ENCODE measurements around the gene CCM2L. TPM values are rescaled to one million over a fixed set of nuclear protein-coding genes. Genes with fewer than 3 reads are reported as not detected.

CCM2L gene
- total and polyA plus RNA-seq, 10 of the 15 experiments (the other 5 are each of a cell fraction or from before 2014, with no cell fraction given), result not detected

DNA sequence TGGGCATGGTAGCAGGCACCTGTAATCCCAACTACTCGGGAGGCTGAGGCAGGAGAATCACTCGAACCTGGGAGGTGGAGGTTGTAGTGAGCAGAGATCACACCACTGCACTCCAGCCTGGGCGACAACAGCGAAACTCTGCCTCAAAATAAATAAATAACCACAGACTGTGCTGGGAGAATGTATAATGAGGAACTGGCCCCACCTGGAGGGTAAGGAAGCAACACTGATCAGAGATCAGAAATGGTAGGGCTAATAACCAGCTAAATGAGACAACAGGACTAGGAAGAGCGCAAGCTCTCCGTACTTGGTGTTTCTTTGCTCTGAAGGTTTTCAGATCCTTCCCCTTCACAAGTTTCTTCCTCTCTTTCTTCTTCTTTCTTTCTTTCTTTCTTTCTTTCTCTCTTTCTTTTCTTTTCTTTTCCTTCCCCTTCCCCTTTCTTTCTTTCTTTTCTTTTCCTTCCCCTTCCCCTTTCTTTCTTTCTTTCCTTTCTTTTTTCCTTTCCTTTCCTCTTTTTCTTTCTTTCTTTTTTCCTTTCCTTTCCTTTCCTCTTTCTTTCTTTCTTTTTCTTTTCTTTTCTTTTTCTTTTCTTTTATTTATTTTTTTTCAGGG, 14.6 kb downstream of the CCM2L start:
- no peak for DNase-seq (ENCODE audit: low read depth, low spot score)
- Histone ChIP-seq H3K4me1 (ENCODE audit: control insufficient read depth, insufficient read depth, low read length) (no peaks in the 10 kb centered on the region), H2AFZ (ENCODE audit: control insufficient read depth, low read depth, low read length) (no peak overlapping the region), H3K36me3 (ENCODE audit: control insufficient read depth in 2 of 2, insufficient read depth in 2 of 2, low read length in 1 of 2) (no peaks in the 10 kb centered on the region), H3K9me3 (replicated peaks; ENCODE audit: control insufficient read depth, insufficient read depth, low read length) (no peaks in the 10 kb centered on the region), H3K4me2 (ENCODE audit: control insufficient read depth, insufficient read depth) (no peak overlapping the region), H3K27ac (ENCODE audit: control insufficient read depth, insufficient read depth) (no peak overlapping the region), H3K9ac (ENCODE audit: control insufficient read depth, insufficient read depth, low read length) (no peak overlapping the region), H3K27me3 (replicated peaks in 1 of 2; ENCODE audit: control insufficient read depth in 2 of 2, insufficient read depth in 2 of 2, low read length in 1 of 2) (peaks cover 2 to 5% of the 10 kb centered on the region in 2 experiments), H3K4me3 (no peak overlapping the region), H4K20me1 (ENCODE audit: control insufficient read depth, insufficient read depth) (no peaks in the 10 kb centered on the region), H3K79me2 (ENCODE audit: control insufficient read depth, insufficient read depth, low read length) (no peaks in the 10 kb centered on the region)
- in situ Hi-C loops (cut with MboI) (no loop called here), intact Hi-C loops (cut with micrococcal nuclease; ENCODE audit: unreplicated experiment) (no loop called here)
- no TSS peak for BruUV-seq (replicated peaks)
- RAD21 ChIA-PET (ENCODE audit: unreplicated experiment), result interaction anchor here (1.0 kb wide), 1 partner anchor 12 kb away, joined by 3 read pairs; no protein-coding TSS in a partner anchor
- WGBS (ENCODE audit: insufficient coverage, insufficient replicate concordance, low lambda C conversion rate, missing lambda C conversion rate), result 34% methylated on average over 6 of the region's 6 CpGs
- ATAC-seq, result peak; percentile 79
- TF ChIP-seq SPI1 (IDR thresholded peaks at IDR 0.05; ENCODE audit: borderline replicate concordance, insufficient read depth, low read depth, low read length), result peak; percentile 72; the same call in 1 of the 2 replicates
- TF ChIP-seq CREM (IDR thresholded peaks at IDR 0.05; ENCODE audit: low read depth), result no peak
- TF ChIP-seq, protein P1, sequence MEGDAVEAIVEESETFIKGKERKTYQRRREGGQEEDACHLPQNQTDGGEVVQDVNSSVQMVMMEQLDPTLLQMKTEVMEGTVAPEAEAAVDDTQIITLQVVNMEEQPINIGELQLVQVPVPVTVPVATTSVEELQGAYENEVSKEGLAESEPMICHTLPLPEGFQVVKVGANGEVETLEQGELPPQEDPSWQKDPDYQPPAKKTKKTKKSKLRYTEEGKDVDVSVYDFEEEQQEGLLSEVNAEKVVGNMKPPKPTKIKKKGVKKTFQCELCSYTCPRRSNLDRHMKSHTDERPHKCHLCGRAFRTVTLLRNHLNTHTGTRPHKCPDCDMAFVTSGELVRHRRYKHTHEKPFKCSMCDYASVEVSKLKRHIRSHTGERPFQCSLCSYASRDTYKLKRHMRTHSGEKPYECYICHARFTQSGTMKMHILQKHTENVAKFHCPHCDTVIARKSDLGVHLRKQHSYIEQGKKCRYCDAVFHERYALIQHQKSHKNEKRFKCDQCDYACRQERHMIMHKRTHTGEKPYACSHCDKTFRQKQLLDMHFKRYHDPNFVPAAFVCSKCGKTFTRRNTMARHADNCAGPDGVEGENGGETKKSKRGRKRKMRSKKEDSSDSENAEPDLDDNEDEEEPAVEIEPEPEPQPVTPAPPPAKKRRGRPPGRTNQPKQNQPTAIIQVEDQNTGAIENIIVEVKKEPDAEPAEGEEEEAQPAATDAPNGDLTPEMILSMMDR (IDR thresholded peaks at IDR 0.05 in 2 of 3, conservative IDR thresholded peaks at IDR 0.05 in 1 of 3; ENCODE audit: control insufficient read depth in 2 of 3, extremely low read depth in 1 of 3, insufficient read depth in 1 of 3, low read depth in 3 of 3, low read length in 3 of 3), result peak in 1 of 3 experiments; percentile 19; a peak in 2 of 6 replicates
- TF ChIP-seq, protein P2, sequence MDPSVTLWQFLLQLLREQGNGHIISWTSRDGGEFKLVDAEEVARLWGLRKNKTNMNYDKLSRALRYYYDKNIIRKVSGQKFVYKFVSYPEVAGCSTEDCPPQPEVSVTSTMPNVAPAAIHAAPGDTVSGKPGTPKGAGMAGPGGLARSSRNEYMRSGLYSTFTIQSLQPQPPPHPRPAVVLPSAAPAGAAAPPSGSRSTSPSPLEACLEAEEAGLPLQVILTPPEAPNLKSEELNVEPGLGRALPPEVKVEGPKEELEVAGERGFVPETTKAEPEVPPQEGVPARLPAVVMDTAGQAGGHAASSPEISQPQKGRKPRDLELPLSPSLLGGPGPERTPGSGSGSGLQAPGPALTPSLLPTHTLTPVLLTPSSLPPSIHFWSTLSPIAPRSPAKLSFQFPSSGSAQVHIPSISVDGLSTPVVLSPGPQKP (IDR thresholded peaks at IDR 0.05; ENCODE audit: low read depth, low read length), result no peak
- no peak for TF ChIP-seq SMARCA5 (IDR thresholded peaks at IDR 0.05)
- no peak for TF ChIP-seq POU2F2 (IDR thresholded peaks at IDR 0.05; ENCODE audit: borderline replicate concordance, low read depth, low read length)
- no peak for TF ChIP-seq KAT2A (conservative IDR thresholded peaks at IDR 0.05; ENCODE audit: control insufficient read depth, low read depth, low read length)
- TF ChIP-seq, protein P3, sequence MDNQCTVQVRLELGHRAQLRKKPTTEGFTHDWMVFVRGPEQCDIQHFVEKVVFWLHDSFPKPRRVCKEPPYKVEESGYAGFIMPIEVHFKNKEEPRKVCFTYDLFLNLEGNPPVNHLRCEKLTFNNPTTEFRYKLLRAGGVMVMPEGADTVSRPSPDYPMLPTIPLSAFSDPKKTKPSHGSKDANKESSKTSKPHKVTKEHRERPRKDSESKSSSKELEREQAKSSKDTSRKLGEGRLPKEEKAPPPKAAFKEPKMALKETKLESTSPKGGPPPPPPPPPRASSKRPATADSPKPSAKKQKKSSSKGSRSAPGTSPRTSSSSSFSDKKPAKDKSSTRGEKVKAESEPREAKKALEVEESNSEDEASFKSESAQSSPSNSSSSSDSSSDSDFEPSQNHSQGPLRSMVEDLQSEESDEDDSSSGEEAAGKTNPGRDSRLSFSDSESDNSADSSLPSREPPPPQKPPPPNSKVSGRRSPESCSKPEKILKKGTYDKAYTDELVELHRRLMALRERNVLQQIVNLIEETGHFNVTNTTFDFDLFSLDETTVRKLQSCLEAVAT (IDR thresholded peaks at IDR 0.05), result no peak
- no peak for TF ChIP-seq EP300 (IDR thresholded peaks at IDR 0.05; ENCODE audit: borderline replicate concordance in 1 of 2, control insufficient read depth in 1 of 2, low read depth in 2 of 2, low read length in 2 of 2)
- no peak for TF ChIP-seq DPF2 (IDR thresholded peaks at IDR 0.05)
- TF ChIP-seq NBN (IDR thresholded peaks at IDR 0.05), result 0 out of 2 replicates have a peak, but pooled peaks have one; percentile 40
- TF ChIP-seq KDM1A (IDR thresholded peaks at IDR 0.05; ENCODE audit: borderline replicate concordance), result no peak
- TF ChIP-seq, protein P4, sequence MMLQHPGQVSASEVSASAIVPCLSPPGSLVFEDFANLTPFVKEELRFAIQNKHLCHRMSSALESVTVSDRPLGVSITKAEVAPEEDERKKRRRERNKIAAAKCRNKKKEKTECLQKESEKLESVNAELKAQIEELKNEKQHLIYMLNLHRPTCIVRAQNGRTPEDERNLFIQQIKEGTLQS (IDR thresholded peaks at IDR 0.05; ENCODE audit: borderline replicate concordance, extremely low read depth, low read depth, low read length), result no peak
- peak; percentile 19; the same call in 1 of the 2 replicates for TF ChIP-seq RAD21 (IDR thresholded peaks at IDR 0.05; ENCODE audit: insufficient read depth, low read depth, low read length)
- TF ChIP-seq ATF7 (IDR thresholded peaks at IDR 0.05; ENCODE audit: low read depth), result no peak
- TF ChIP-seq TAF1 (IDR thresholded peaks at IDR 0.05; ENCODE audit: borderline replicate concordance, low read depth, low read length), result no peak
- no peak for TF ChIP-seq ZZZ3 (IDR thresholded peaks at IDR 0.05; ENCODE audit: control insufficient read depth, insufficient read length, low read depth)
- no peak for FAIRE-seq
- CTCF ChIA-PET, result interaction anchor here (0.7 to 2.4 kb wide), 8 partner anchors 10 to 178 kb away, joined by 3 to 15 read pairs (median 4); no protein-coding TSS in a partner anchor
- POLR2A ChIA-PET, result no interaction called here
- SMC1A ChIA-PET (ENCODE audit: uncharacterized antibody, unreplicated experiment), result interaction anchor here (1.0 to 1.3 kb wide), 4 partner anchors 13 to 73 kb away, joined by 3 to 4 read pairs (median 3); partner anchors contain the start of gene PDRG1
